Fibroblast of villous mesenchyme (primary cell): ENCODE data around the gene EEF1E1. TPM values are rescaled to one million over a fixed set of nuclear protein-coding genes. Genes with fewer than 3 reads are reported as not detected.

Experiments used
- DNase-seq: peaks from one replicate; pipeline ENCODE4 v3.0.0-alpha.2; 2010; ENCODE audit warnings: low read depth
- H3K4me3 ChIP-seq: 2 replicates; pipeline ENCODE4 v1.5.1; 2011; ENCODE audit warnings: low read depth, mild to moderate bottlenecking, low read length
- CTCF ChIP-seq: IDR thresholded peaks from 2 replicates; pipeline ENCODE4 v1.5.1; 2012; ENCODE audit warnings: low read depth, mild to moderate bottlenecking, low read length; ENCODE audit not compliant: insufficient read depth
- total RNA-seq: library from RNA; depleted of rRNA; stranded (reverse); fragments of >200 nt; gene quantifications from 2 replicates; pipeline ENCODE4 v1.2.3, GENCODE V29; 2012

EEF1E1 gene
- total RNA-seq, 1 donor = 35.8 TPM

- H3K4me3 ChIP-seq = no peak overlapping the region
- peak; percentile 87 for DNase-seq
- TF ChIP-seq CTCF = no peak
Observed at GRCh38 chr6:8082954-8083858, 19.1 kb downstream of the EEF1E1 start.

DNA sequence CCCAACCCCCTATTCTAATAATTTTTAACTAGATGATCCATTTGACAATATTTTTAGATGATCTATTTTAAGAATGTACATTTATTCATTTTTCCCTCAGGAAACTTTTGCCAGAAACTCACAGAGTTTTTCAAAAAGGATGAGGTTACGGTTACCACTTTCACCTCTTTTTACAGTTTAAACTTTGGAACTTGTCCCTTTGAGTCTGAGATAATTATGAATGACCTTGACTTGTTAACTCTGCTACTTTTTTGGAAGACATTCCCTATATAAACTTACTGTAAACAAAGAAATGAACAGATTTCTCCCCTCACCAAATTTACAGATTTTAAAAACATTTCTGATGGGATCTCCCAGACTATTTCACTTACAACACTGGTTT is 19.8 kb downstream of the EEF1E1 start:
- no peak overlapping the region for H3K4me3 ChIP-seq
- no peak for DNase-seq
- TF ChIP-seq CTCF = no peak

GRCh38 chr6:8080362-8081151 is 21.8 kb downstream of the EEF1E1 start:
- H3K4me3 ChIP-seq = no peak overlapping the region
- DNase-seq = peak; percentile 67
- no peak for TF ChIP-seq CTCF

- no peak for DNase-seq
- H3K4me3 ChIP-seq = no peak overlapping the region
- TF ChIP-seq CTCF = no peak
Observed at GRCh38 chr6:8079126-8079525, 23.2 kb downstream of the EEF1E1 start.

GRCh38 chr6:8077991-8078390 is 24.4 kb downstream of the EEF1E1 start:
- no peak for TF ChIP-seq CTCF
- no peak for DNase-seq
- no peak overlapping the region for H3K4me3 ChIP-seq

DNA sequence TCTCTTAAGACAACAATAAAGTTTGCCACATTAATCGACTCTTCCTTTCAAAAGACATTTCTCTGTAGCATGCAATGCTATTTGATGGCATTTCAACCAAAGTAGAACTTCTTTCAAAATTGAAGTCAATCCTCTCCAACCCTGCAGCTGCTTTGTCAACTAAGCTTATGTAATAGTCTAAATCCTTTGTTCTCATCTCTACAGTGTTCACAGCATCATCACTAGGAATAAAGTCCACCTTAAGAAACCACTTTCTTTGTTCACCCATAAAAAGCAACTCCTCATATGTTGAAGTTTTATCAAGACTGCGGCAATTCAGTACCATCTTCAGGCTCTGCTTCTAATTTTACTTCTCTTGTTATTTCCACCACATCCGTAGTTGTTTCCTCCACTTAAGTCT is 26.6 kb downstream of the EEF1E1 start:
- no peak for DNase-seq
- no peak for TF ChIP-seq CTCF

More for the DNA sequence above, 26.6 kb downstream of the EEF1E1 start:
- no peak overlapping the region for H3K4me3 ChIP-seq
